Keratinocyte (primary cell): Measurements from ENCODE around the gene KCNG3. TPM values are rescaled to one million over a fixed set of nuclear protein-coding genes. Genes with fewer than 3 reads are reported as not detected.

Experiments used
- DNase-seq: peaks from one replicate; pipeline ENCODE4 v3.0.0-alpha.2; 2011; ENCODE audit warnings: low read depth, missing footprints, low spot score
- FAIRE-seq: peaks from 2 replicates; lab custom pipeline; 2011; peaks lifted over from hg19 to GRCh38; lab: Jason Lieb, UNC
- H2AFZ ChIP-seq: 2 replicates; pipeline ENCODE4 v1.6.0; 2012; ENCODE audit warnings: low read length, control low read depth, inconsistent platforms; ENCODE audit not compliant: control insufficient read depth
- H3K27ac ChIP-seq: 2 replicates; pipeline ENCODE4 v1.5.1; 2011; ENCODE audit warnings: low read length; ENCODE audit not compliant: control insufficient read depth, insufficient read depth
- H3K27me3 ChIP-seq: 3 replicates; pipeline ENCODE4 v1.6.0; 2011; ENCODE audit warnings: low read length; ENCODE audit not compliant: control insufficient read depth, insufficient read depth; ENCODE audit errors: extremely low read depth
- H3K36me3 ChIP-seq, 2 experiments: 2 replicates in 1 of 2; 3 replicates in 1 of 2; pipeline ENCODE4 v1.5.1; 2011; ENCODE audit warnings: low read length in 2 of 2, mild to moderate bottlenecking in 1 of 2; ENCODE audit not compliant: control insufficient read depth in 2 of 2, insufficient read depth in 2 of 2; ENCODE audit errors: extremely low read depth in 1 of 2
- H3K4me1 ChIP-seq: 3 replicates; pipeline ENCODE4 v1.5.1; 2011; ENCODE audit warnings: low read length; ENCODE audit not compliant: control insufficient read depth, insufficient read depth; ENCODE audit errors: extremely low read depth
- H3K4me2 ChIP-seq: 3 replicates; pipeline ENCODE4 v1.6.0; 2011; ENCODE audit warnings: low read depth, low read length; ENCODE audit not compliant: control insufficient read depth, insufficient read depth; ENCODE audit errors: extremely low read depth
- H3K4me3 ChIP-seq, 3 experiments: fragments of 200-600 bp in 1 of 3; sonication (generic) in 1 of 3; 2 replicates in 2 of 3; 3 replicates in 1 of 3; pipeline ENCODE4 v1.5.1; 2011 to 2016; ENCODE audit warnings: low read length in 3 of 3, mild to moderate bottlenecking in 3 of 3, control low read depth in 2 of 3, inconsistent platforms in 1 of 3, low read depth in 1 of 3, mixed read lengths in 1 of 3, mixed run types in 1 of 3, moderate library complexity in 1 of 3; ENCODE audit not compliant: control insufficient read depth in 2 of 3, insufficient read depth in 2 of 3; ENCODE audit errors: extremely low read depth in 1 of 3
- H3K79me2 ChIP-seq: 2 replicates; pipeline ENCODE4 v1.6.0; 2012; ENCODE audit warnings: low read length; ENCODE audit not compliant: control insufficient read depth, insufficient read depth
- H3K9ac ChIP-seq: 3 replicates; pipeline ENCODE4 v1.6.0; 2011; ENCODE audit warnings: low read length; ENCODE audit not compliant: control insufficient read depth, insufficient read depth; ENCODE audit errors: extremely low read depth
- H3K9me1 ChIP-seq: 3 replicates; pipeline ENCODE4 v1.6.0; 2011; ENCODE audit warnings: low read length; ENCODE audit not compliant: control insufficient read depth, insufficient read depth; ENCODE audit errors: extremely low read depth
- H3K9me3 ChIP-seq: 2 replicates; pipeline ENCODE4 v1.5.1; 2012; ENCODE audit warnings: low read depth, low read length; ENCODE audit not compliant: control insufficient read depth
- H4K20me1 ChIP-seq: 3 replicates; pipeline ENCODE4 v1.6.0; 2011; ENCODE audit warnings: low read length; ENCODE audit not compliant: control insufficient read depth, insufficient read depth; ENCODE audit errors: extremely low read depth
- EZH2 ChIP-seq: IDR thresholded peaks from one replicate; pipeline ENCODE4 v1.6.1; 2012; ENCODE audit warnings: inconsistent platforms, mild to moderate bottlenecking, low read length, moderate library complexity
- dilution Hi-C: fragments of 300-500 bp; cut with MboI; formaldehyde crosslinking; loops from one replicate; pipeline ENCODE4 v1.7.0; 2020; ENCODE audit warnings: low sequenced_read_pairs; ENCODE audit not compliant: extremely low pct_ligation_motif_present
- polyA plus RNA-seq, 5 experiments: library from polyadenylated mRNA; depleted of rRNA in 3 of 5; stranded (reverse) in 3 of 5; stranded (forward) in 1 of 5; unstranded in 1 of 5; fragments of >200 nt; gene quantifications; 1 replicate in 1 of 5; 2 replicates in 3 of 5; 3 replicates in 1 of 5; pipeline versions ENCODE4 v1.2.1 to v1.2.3, GENCODE V29; 2011 to 2012; ENCODE audit warnings: missing spikeins in 2 of 5, low read depth in 1 of 5, low replicate concordance in 1 of 5
- TF ChIP-seq, protein P1 (sequence below), 3 experiments: IDR thresholded peaks in 1 of 3; conservative IDR thresholded peaks in 1 of 3; optimal IDR thresholded peaks in 1 of 3; 2 replicates in 2 of 3; 3 replicates in 1 of 3; pipeline versions ENCODE3 to v1.5.1; 2011; ENCODE audit warnings: low read length in 3 of 3, mild to moderate bottlenecking in 3 of 3, moderate library complexity in 2 of 3, control low read depth in 1 of 3, inconsistent platforms in 1 of 3; ENCODE audit not compliant: insufficient read depth in 2 of 3; ENCODE audit errors: extremely low read depth in 1 of 3

KCNG3 gene
- polyA plus RNA-seq, 1 donor (not counting 4 experiments of a cell fraction or from before 2014, with no cell fraction given): not detected

- H3K36me3 ChIP-seq: no peaks in the 10 kb centered on the region
- no peaks in the 10 kb centered on the region for H4K20me1 ChIP-seq
- H3K9me1 ChIP-seq: no peaks in the 10 kb centered on the region
- FAIRE-seq (no peak), DNase-seq (no peak)
- no peak overlapping the region for H3K27ac ChIP-seq
- TF ChIP-seq, protein P1, sequence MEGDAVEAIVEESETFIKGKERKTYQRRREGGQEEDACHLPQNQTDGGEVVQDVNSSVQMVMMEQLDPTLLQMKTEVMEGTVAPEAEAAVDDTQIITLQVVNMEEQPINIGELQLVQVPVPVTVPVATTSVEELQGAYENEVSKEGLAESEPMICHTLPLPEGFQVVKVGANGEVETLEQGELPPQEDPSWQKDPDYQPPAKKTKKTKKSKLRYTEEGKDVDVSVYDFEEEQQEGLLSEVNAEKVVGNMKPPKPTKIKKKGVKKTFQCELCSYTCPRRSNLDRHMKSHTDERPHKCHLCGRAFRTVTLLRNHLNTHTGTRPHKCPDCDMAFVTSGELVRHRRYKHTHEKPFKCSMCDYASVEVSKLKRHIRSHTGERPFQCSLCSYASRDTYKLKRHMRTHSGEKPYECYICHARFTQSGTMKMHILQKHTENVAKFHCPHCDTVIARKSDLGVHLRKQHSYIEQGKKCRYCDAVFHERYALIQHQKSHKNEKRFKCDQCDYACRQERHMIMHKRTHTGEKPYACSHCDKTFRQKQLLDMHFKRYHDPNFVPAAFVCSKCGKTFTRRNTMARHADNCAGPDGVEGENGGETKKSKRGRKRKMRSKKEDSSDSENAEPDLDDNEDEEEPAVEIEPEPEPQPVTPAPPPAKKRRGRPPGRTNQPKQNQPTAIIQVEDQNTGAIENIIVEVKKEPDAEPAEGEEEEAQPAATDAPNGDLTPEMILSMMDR (optimal IDR thresholded peaks at IDR 0.05 in 1 of 3, IDR thresholded peaks at IDR 0.05 in 1 of 3, conservative IDR thresholded peaks at IDR 0.05 in 1 of 3; ENCODE audit: extremely low read depth in 1 of 3, insufficient read depth in 2 of 3, low read length in 3 of 3): no peak
- TF ChIP-seq EZH2: no peak
- H3K4me3 ChIP-seq: no peak overlapping the region
- no peaks in the 10 kb centered on the region for H3K79me2 ChIP-seq
- H3K4me2 ChIP-seq: no peak overlapping the region
- dilution Hi-C loops: no loop called here
- H3K9me3 ChIP-seq: no peaks in the 10 kb centered on the region
- H2AFZ ChIP-seq: no peak overlapping the region
- no peaks in the 10 kb centered on the region for H3K27me3 ChIP-seq
- no peaks in the 10 kb centered on the region for H3K4me1 ChIP-seq
- no peak overlapping the region for H3K9ac ChIP-seq
These were observed 85.8 kb downstream of the KCNG3 start for GRCh38 chr2:42408009-42408408.

DNA sequence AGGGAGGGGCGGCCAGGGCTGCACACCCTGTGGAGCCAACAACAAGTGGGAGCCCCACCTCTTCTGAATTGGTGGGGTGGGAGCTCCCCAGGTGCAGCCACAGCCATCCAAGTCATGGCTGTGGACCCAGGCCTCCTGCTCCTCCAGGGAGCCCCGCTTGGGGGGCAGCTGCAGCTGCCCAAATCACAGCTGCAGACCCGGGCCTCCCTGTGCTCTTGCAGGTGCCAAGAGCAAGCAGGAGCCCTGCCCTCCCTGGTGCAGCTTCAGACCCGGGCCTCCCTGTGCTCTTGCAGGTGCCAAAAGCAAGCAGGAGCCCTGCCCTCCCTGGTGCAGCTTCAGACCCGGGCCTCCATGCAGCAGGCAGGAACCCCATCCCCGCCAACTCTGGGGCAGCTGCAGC lies 86.3 kb downstream of the KCNG3 start:
- Histone ChIP-seq H3K9ac (no peak overlapping the region), H4K20me1 (no peaks in the 10 kb centered on the region), H3K9me1 (no peaks in the 10 kb centered on the region), H3K79me2 (no peaks in the 10 kb centered on the region), H3K36me3 (no peaks in the 10 kb centered on the region), H3K27ac (no peak overlapping the region), H3K9me3 (no peaks in the 10 kb centered on the region), H3K27me3 (no peaks in the 10 kb centered on the region), H3K4me1 (no peaks in the 10 kb centered on the region), H2AFZ (no peak overlapping the region), H3K4me3 (no peak overlapping the region), H3K4me2 (no peak overlapping the region)
- DNase-seq: no peak
- dilution Hi-C loops: no loop called here
- TF ChIP-seq, protein P1 (optimal IDR thresholded peaks at IDR 0.05 in 1 of 3, IDR thresholded peaks at IDR 0.05 in 1 of 3, conservative IDR thresholded peaks at IDR 0.05 in 1 of 3; ENCODE audit: extremely low read depth in 1 of 3, insufficient read depth in 2 of 3, low read length in 3 of 3): no peak
- TF ChIP-seq EZH2: no peak
- FAIRE-seq: no peak
